ENCODE results near the gene TTLL7. TPM values are rescaled to one million over a fixed set of nuclear protein-coding genes. Genes with fewer than 3 reads are reported as not detected.

TTLL7 gene
- total RNA-seq, 1 experiment from 2014 or later: 7.9 TPM

GRCh38 chr1:83819436-83819835 is 179.5 kb downstream of the TTLL7 start:
- CTCF ChIA-PET: no interaction called here
- ATAC-seq: no peak
- peaks cover 25% of the 10 kb centered on the region for H3K9me3 Mint-ChIP-seq
- TF ChIP-seq TCF7 (CRISPR knock-in tag; IDR thresholded peaks at IDR 0.05; ENCODE audit: low read depth): no peak
- TF ChIP-seq CTCF (IDR thresholded peaks at IDR 0.05): no peak
- no peak for TF ChIP-seq ESRRA (CRISPR knock-in tag; IDR thresholded peaks at IDR 0.05; ENCODE audit: borderline replicate concordance)
- TF ChIP-seq ZNF138 (CRISPR knock-in tag; conservative IDR thresholded peaks at IDR 0.05): no peak
- no peak for TF ChIP-seq MYBL2 (CRISPR knock-in tag; IDR thresholded peaks at IDR 0.05)
- H3K4me3 Mint-ChIP-seq: no peak overlapping the region
- no peaks in the 10 kb centered on the region for H3K4me1 Mint-ChIP-seq
- H3K36me3 Mint-ChIP-seq: 0 out of 2 replicates have a peak, but pooled peaks cover 3% of the 10 kb centered on the region
- no peak overlapping the region for H3K27ac Mint-ChIP-seq
- POLR2A ChIA-PET: no interaction called here
- no peak for DNase-seq (ENCODE audit: low spot score)
- no peaks in the 10 kb centered on the region for H3K27me3 Mint-ChIP-seq (ENCODE audit: low read depth)

- CTCF ChIA-PET: no interaction called here
- TF ChIP-seq CTCF (IDR thresholded peaks at IDR 0.05): no peak
- TF ChIP-seq, protein P1, sequence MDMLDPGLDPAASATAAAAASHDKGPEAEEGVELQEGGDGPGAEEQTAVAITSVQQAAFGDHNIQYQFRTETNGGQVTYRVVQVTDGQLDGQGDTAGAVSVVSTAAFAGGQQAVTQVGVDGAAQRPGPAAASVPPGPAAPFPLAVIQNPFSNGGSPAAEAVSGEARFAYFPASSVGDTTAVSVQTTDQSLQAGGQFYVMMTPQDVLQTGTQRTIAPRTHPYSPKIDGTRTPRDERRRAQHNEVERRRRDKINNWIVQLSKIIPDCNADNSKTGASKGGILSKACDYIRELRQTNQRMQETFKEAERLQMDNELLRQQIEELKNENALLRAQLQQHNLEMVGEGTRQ (CRISPR knock-in tag; IDR thresholded peaks at IDR 0.05): no peak
- no peak for TF ChIP-seq CREB1 (CRISPR knock-in tag; IDR thresholded peaks at IDR 0.05)
- no peak for TF ChIP-seq ZNF121 (CRISPR knock-in tag; IDR thresholded peaks at IDR 0.05)
- no peak for TF ChIP-seq ZNF512 (CRISPR knock-in tag; IDR thresholded peaks at IDR 0.05; ENCODE audit: borderline replicate concordance)
- peak; percentile 38; the same call in 1 of the 2 replicates for TF ChIP-seq GABPB1 (CRISPR knock-in tag; IDR thresholded peaks at IDR 0.05)
- Mint-ChIP-seq H3K27me3 (ENCODE audit: low read depth) (no peaks in the 10 kb centered on the region), H3K36me3 (0 out of 2 replicates have a peak, but pooled peaks cover 3% of the 10 kb centered on the region), H3K4me3 (no peak overlapping the region), H3K27ac (no peak overlapping the region), H3K4me1 (no peaks in the 10 kb centered on the region), H3K9me3 (peaks cover 23% of the 10 kb centered on the region)
- POLR2A ChIA-PET: no interaction called here
- ATAC-seq (no peak), DNase-seq (ENCODE audit: low spot score) (no peak)
Measured at GRCh38 chr1:83818916-83819315, 180.0 kb downstream of the TTLL7 start.

GRCh38 chr1:83816836-83817235 is 182.1 kb downstream of the TTLL7 start:
- ChIA-PET CTCF (no interaction called here), POLR2A (no interaction called here)
- no peaks in the 10 kb centered on the region for H3K4me1 Mint-ChIP-seq
- no peak overlapping the region for H3K27ac Mint-ChIP-seq
- ATAC-seq (no peak), DNase-seq (ENCODE audit: low spot score) (no peak)
- no peaks in the 10 kb centered on the region for H3K27me3 Mint-ChIP-seq (ENCODE audit: low read depth)
- H3K9me3 Mint-ChIP-seq: peaks cover 19% of the 10 kb centered on the region
- 0 out of 2 replicates have a peak, but pooled peaks cover 3% of the 10 kb centered on the region for H3K36me3 Mint-ChIP-seq
- no peak for TF ChIP-seq TP53 (CRISPR knock-in tag; IDR thresholded peaks at IDR 0.05)
- TF ChIP-seq FOXJ3 (CRISPR knock-in tag; IDR thresholded peaks at IDR 0.05; ENCODE audit: borderline replicate concordance): no peak
- H3K4me3 Mint-ChIP-seq: no peak overlapping the region

GRCh38 chr1:83815330-83815729 is 183.6 kb downstream of the TTLL7 start:
- no peak overlapping the region for H3K27ac Mint-ChIP-seq
- H3K4me1 Mint-ChIP-seq: no peaks in the 10 kb centered on the region
- H3K9me3 Mint-ChIP-seq: peaks cover 15% of the 10 kb centered on the region
- ChIA-PET CTCF (no interaction called here), POLR2A (no interaction called here)
- 0 out of 2 replicates have a peak, but pooled peaks cover 3% of the 10 kb centered on the region for H3K36me3 Mint-ChIP-seq
- TF ChIP-seq, protein P1 (CRISPR knock-in tag; IDR thresholded peaks at IDR 0.05): no peak
- TF ChIP-seq ZNF219 (CRISPR knock-in tag; IDR thresholded peaks at IDR 0.05; ENCODE audit: borderline replicate concordance): no peak
- TF ChIP-seq TEAD4 (CRISPR knock-in tag; IDR thresholded peaks at IDR 0.05): no peak
- no peak for TF ChIP-seq ZNF532 (CRISPR knock-in tag; IDR thresholded peaks at IDR 0.05; ENCODE audit: borderline replicate concordance)
- TF ChIP-seq NFE2L1 (CRISPR knock-in tag; IDR thresholded peaks at IDR 0.05): no peak
- TF ChIP-seq IRF2 (CRISPR knock-in tag; IDR thresholded peaks at IDR 0.05; ENCODE audit: borderline replicate concordance, low read depth): no peak
- ATAC-seq (no peak), DNase-seq (ENCODE audit: low spot score) (no peak)
- no peak overlapping the region for H3K4me3 Mint-ChIP-seq
- no peaks in the 10 kb centered on the region for H3K27me3 Mint-ChIP-seq (ENCODE audit: low read depth)

All from WTC11 (cell line).